Measurements from ENCODE around the gene PEX16. TPM values are rescaled to one million over a fixed set of nuclear protein-coding genes. Genes with fewer than 3 reads are reported as not detected.

Gene PEX16
- total and polyA plus RNA-seq, 8 donors = 10.0 to 23.4 (median 14.0) TPM

GRCh38 chr11:45945397-45945999 is 27.8 kb upstream of the PEX16 start:
- H3K4me1 ChIP-seq = no peaks in the 10 kb centered on the region
- peaks cover 0 to 97% of the 10 kb centered on the region in 2 donors for H3K36me3 ChIP-seq
- no peak for TF ChIP-seq CTCF (IDR thresholded peaks at IDR 0.05)
- H3K4me3 ChIP-seq = no peak overlapping the region
- no peak for ATAC-seq
- H3K27ac ChIP-seq = no peak overlapping the region
- intact Hi-C loops (cut with DNase I) = no loop called here
- no peaks in the 10 kb centered on the region for H3K9me3 ChIP-seq
- H3K27me3 ChIP-seq = no peaks in the 10 kb centered on the region
- DNase-seq = no peak

- H3K36me3 ChIP-seq = peaks cover 0 to 76% of the 10 kb centered on the region in 2 donors
- H3K27ac ChIP-seq = no peak overlapping the region
- no peak for TF ChIP-seq CTCF (IDR thresholded peaks at IDR 0.05)
- H3K27me3 ChIP-seq = no peaks in the 10 kb centered on the region
- H3K9me3 ChIP-seq = no peaks in the 10 kb centered on the region
- DNase-seq (no peak), ATAC-seq (no peak)
- intact Hi-C loops (cut with DNase I) = no loop called here
- H3K4me3 ChIP-seq = no peak overlapping the region
- no peaks in the 10 kb centered on the region for H3K4me1 ChIP-seq
These were observed 24.7 kb upstream of the PEX16 start for GRCh38 chr11:45942381-45942780.

- H3K27ac ChIP-seq = no peak overlapping the region
- intact Hi-C loops (cut with DNase I) = no loop called here
- H3K27me3 ChIP-seq = no peaks in the 10 kb centered on the region
- DNase-seq (no peak), ATAC-seq (no peak)
- no peaks in the 10 kb centered on the region for H3K9me3 ChIP-seq
- no peak for TF ChIP-seq CTCF (IDR thresholded peaks at IDR 0.05)
- no peaks in the 10 kb centered on the region for H3K4me1 ChIP-seq
- H3K4me3 ChIP-seq = no peak overlapping the region
- H3K36me3 ChIP-seq = peaks cover 0 to 76% of the 10 kb centered on the region in 2 donors
These were observed 23.6 kb upstream of the PEX16 start for GRCh38 chr11:45941285-45941684.

GRCh38 chr11:45939836-45940235 is 22.2 kb upstream of the PEX16 start:
- Histone ChIP-seq H3K36me3 (peaks cover 0 to 76% of the 10 kb centered on the region in 2 donors), H3K4me3 (no peak overlapping the region), H3K27ac (no peak overlapping the region), H3K4me1 (no peaks in the 10 kb centered on the region), H3K9me3 (no peaks in the 10 kb centered on the region), H3K27me3 (no peaks in the 10 kb centered on the region)
- DNase-seq = no peak
- no peak for ATAC-seq
- TF ChIP-seq CTCF (IDR thresholded peaks at IDR 0.05) = no peak
- intact Hi-C loops (cut with DNase I) = no loop called here

- H3K4me3 ChIP-seq = no peak overlapping the region
- no peak for TF ChIP-seq CTCF (IDR thresholded peaks at IDR 0.05)
- no peaks in the 10 kb centered on the region for H3K9me3 ChIP-seq
- no peak overlapping the region for H3K27ac ChIP-seq
- H3K27me3 ChIP-seq = no peaks in the 10 kb centered on the region
- no peak for ATAC-seq
- no peaks in the 10 kb centered on the region for H3K4me1 ChIP-seq
- DNase-seq = no peak
- H3K36me3 ChIP-seq = peaks cover 0 to 76% of the 10 kb centered on the region in 2 donors
- intact Hi-C loops (cut with DNase I) = no loop called here
These were observed 20.2 kb upstream of the PEX16 start for GRCh38 chr11:45937916-45938315.

All from left lung (tissue), 10 donors.